C1 segment of cervical spinal cord (tissue), 14 donors: Measurements from ENCODE around the gene OR52E6.

Experiments
- DNase-seq, 14 donors: peaks; one replicate each; lab custom pipeline; 2025; lab: John Stamatoyannopoulos, UW

The OR52E6 gene

GRCh38 chr11:5803982-5804381 is 37.7 kb downstream of the OR52E6 start:
- no peak for DNase-seq

GRCh38 chr11:5796541-5796940 is 45.2 kb downstream of the OR52E6 start:
- no peak for DNase-seq

- no peak for DNase-seq
These were observed 50.5 kb downstream of the OR52E6 start, which contains the start of gene OR52N1 for GRCh38 chr11:5791165-5791564. OR52N1 (minus strand) TSS chr11:5791265; CDS start chr11:5788816, 2,449 bp downstream.
